ENCODE measurements around the gene RNF111. TPM values are rescaled to one million over a fixed set of nuclear protein-coding genes. Genes with fewer than 3 reads are reported as not detected.

RNF111 gene
- total and polyA plus RNA-seq, 2 experiments from 2014 or later: 14.4 to 24.5 TPM

- Histone ChIP-seq H3K27ac (ENCODE audit: low read depth) (no peak overlapping the region), H3K4me2 (no peak overlapping the region), H2AFZ (no peak overlapping the region), H3F3A (replicated peaks; ENCODE audit: low read depth) (no peaks in the 10 kb centered on the region), H3K9me2 (ENCODE audit: insufficient read depth) (no peaks in the 10 kb centered on the region), H3K79me2 (replicated peaks; ENCODE audit: insufficient read depth) (no peaks in the 10 kb centered on the region), H4K20me1 (replicated peaks; ENCODE audit: insufficient read depth) (0 out of 2 replicates have a peak, but pooled peaks cover 3% of the 10 kb centered on the region), H3K4me1 (ENCODE audit: insufficient read depth) (no peaks in the 10 kb centered on the region), H3K4me3 (no peak overlapping the region), H3K27me3 (ENCODE audit: insufficient read depth) (no peaks in the 10 kb centered on the region), H3K36me3 (ENCODE audit: insufficient read depth) (peaks cover 39% of the 10 kb centered on the region)
- no peak overlapping the region for H3K4me3 Mint-ChIP-seq
- H3K9me3 Mint-ChIP-seq: no peaks in the 10 kb centered on the region
- no peak for DNase-seq (ENCODE audit: low spot score)
- TF ChIP-seq ETS1 (IDR thresholded peaks at IDR 0.05): no peak
- no peak for TF ChIP-seq CREB1 (CRISPR knock-in tag; IDR thresholded peaks at IDR 0.05; ENCODE audit: low read depth)
- TF ChIP-seq ZNF462 (CRISPR knock-in tag; IDR thresholded peaks at IDR 0.05): no peak
- TF ChIP-seq STAT1 (IDR thresholded peaks at IDR 0.05; ENCODE audit: unreplicated experiment): no peak
- no peak for TF ChIP-seq JUNB (IDR thresholded peaks at IDR 0.05; ENCODE audit: unreplicated experiment)
- TF ChIP-seq EZH2 (IDR thresholded peaks at IDR 0.05; ENCODE audit: low read depth, unreplicated experiment): no peak
- TF ChIP-seq EZH2phosphoT487 (IDR thresholded peaks at IDR 0.05; ENCODE audit: unreplicated experiment): no peak
- TF ChIP-seq NANOG (IDR thresholded peaks at IDR 0.05; ENCODE audit: borderline replicate concordance): no peak
- no peak for TF ChIP-seq POLR2AphosphoS5 (IDR thresholded peaks at IDR 0.05; ENCODE audit: low read depth)
- no peak for TF ChIP-seq CTCF (conservative IDR thresholded peaks at IDR 0.05; ENCODE audit: low read depth in 2 of 2)
- no peak for TF ChIP-seq ZNF114 (CRISPR knock-in tag; IDR thresholded peaks at IDR 0.05)
- no peak for TF ChIP-seq REST (IDR thresholded peaks at IDR 0.05; ENCODE audit: unreplicated experiment)
- TF ChIP-seq ZNF331 (CRISPR knock-in tag; IDR thresholded peaks at IDR 0.05; ENCODE audit: low read depth): no peak
- no peak for ATAC-seq
- peaks cover 46% of the 10 kb centered on the region for H3K36me3 Mint-ChIP-seq (ENCODE audit: low read depth)
- H3K4me1 Mint-ChIP-seq: peaks cover 2% of the 10 kb centered on the region; the same call in 2 of the 3 replicates
- H3K27ac Mint-ChIP-seq: no peak overlapping the region
- peaks cover 2% of the 10 kb centered on the region for H3K27me3 Mint-ChIP-seq (ENCODE audit: insufficient read depth, low read depth, poor library complexity)
These were observed 75.6 kb downstream of the RNF111 start for GRCh38 chr15:59063042-59063441.

Data from GM23338 (cell line).